DMS114 treated with DMSO at 0.1 percent for 48 hours (cell line): ENCODE data around the gene KRTAP21-3.

Experiments
- DNase-seq: peaks from one replicate; lab custom pipeline; 2025; ENCODE audit not compliant: unreplicated experiment; lab: John Stamatoyannopoulos, UW

KRTAP21-3 gene

GRCh38 chr21:30668776-30669175 is 49.8 kb downstream of the KRTAP21-3 start:
- no peak for DNase-seq
